ENCODE data around the gene WDFY2.

WDFY2 gene

DNA sequence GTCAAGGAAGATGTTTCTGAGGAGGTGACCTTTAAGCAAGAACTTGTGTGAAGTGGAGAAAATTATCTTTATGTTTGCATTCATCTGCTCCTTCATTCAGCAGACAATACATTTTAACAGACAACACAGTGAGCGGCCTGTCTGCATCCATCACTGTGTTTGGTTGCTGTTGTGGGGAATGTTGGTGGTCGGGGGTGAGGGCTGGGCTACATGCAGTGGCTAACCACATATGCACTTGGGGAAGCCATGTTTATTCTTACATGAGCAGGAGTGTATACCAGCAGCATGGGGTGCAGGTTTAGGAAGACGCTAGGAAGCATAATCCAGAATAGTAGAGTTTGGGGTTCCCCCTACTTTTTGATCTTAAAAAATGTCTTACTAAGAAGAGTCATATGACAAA, 153.3 kb downstream of the WDFY2 start:
- Histone ChIP-seq H3K9ac (ENCODE audit: low read length) (no peak overlapping the region), H3K36me3 (ENCODE audit: control insufficient read depth, low read depth, low read length) (peaks cover 15% of the 10 kb centered on the region), H3K27me3 (ENCODE audit: control insufficient read depth, insufficient read depth, low read length) (no peaks in the 10 kb centered on the region), H3K4me1 (ENCODE audit: control insufficient read depth, low read depth, low read length) (no peaks in the 10 kb centered on the region), H3K4me3 (ENCODE audit: low read length) (no peak overlapping the region), H3K27ac (ENCODE audit: low read length) (no peak overlapping the region), H3K9me3 (ENCODE audit: control insufficient read depth, low read depth, low read length) (no peaks in the 10 kb centered on the region)

DNA sequence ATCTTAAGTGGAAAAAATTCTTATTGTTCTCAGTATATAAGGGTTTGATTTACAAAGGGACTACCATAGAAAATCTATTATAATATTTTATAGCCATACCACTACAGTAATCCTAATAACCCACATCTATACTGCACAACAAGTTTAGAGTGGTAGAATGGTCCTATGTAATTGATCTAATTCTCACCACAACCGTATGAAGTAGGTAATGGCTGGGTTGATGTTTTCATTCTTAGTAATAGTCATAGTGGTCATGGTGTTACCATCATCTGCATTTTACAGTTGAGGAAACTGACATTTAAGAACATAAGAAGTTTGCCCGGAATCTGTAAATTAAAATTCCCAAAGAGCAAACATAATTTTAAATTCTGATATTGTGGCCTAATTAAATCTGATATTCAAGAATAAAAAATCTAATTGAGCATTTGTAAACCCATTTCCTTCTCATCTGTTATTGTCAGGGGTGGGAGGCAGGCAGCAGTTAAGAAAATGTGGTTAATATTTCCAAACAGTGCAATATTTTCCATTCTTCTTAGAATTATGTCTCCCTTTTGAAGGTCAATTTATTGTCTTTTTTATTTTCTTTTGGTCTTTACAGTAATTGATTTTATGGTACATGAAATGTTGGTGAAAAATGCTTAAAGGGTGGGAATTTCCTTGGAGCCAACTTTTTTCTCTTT, 154.1 kb downstream of the WDFY2 start:
- Histone ChIP-seq H3K36me3 (ENCODE audit: control insufficient read depth, low read depth, low read length) (peaks cover 15% of the 10 kb centered on the region), H3K4me1 (ENCODE audit: control insufficient read depth, low read depth, low read length) (no peaks in the 10 kb centered on the region), H3K4me3 (ENCODE audit: low read length) (no peak overlapping the region), H3K9ac (ENCODE audit: low read length) (no peak overlapping the region), H3K9me3 (ENCODE audit: control insufficient read depth, low read depth, low read length) (no peaks in the 10 kb centered on the region), H3K27ac (ENCODE audit: low read length) (no peak overlapping the region), H3K27me3 (ENCODE audit: control insufficient read depth, insufficient read depth, low read length) (no peaks in the 10 kb centered on the region)

DNA sequence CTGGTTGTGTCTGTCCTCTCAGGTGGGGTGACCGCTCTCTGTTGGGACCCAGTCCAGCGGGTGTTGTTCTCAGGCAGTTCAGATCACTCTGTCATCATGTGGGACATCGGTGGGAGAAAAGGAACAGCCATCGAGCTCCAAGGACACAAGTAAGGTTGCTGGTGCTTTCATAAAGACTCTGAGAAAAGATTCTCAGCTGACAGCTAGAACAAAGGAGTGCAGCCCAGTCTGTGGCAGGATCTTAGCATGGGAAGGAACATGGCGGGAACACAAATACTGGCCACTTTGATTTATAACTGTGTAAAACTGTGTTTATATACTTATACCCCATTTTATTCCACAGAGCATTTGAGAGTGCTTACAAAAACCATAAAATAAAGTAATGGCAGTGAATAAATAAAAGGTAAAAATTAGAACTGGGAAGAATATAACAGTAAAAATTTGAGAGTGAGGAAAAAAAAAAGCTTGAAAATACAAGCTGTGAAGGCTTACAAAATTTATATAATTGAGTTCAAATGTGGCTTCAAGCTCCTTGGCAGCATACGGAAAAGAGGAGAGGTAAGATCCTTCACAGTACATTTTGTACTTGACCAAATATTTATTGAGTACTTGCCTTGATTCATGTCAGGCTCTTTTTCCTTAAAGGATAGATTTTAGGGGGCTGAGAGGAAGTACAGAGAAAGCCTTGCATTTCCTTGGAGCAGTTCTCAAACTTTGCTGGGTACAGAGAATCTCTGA, 154.9 kb downstream of the WDFY2 start:
- no peak overlapping the region for H3K9ac ChIP-seq (ENCODE audit: low read length)
- H3K27ac ChIP-seq (ENCODE audit: low read length), result no peak overlapping the region
- no peaks in the 10 kb centered on the region for H3K9me3 ChIP-seq (ENCODE audit: control insufficient read depth, low read depth, low read length)
- H3K36me3 ChIP-seq (ENCODE audit: control insufficient read depth, low read depth, low read length), result peaks cover 15% of the 10 kb centered on the region
- no peaks in the 10 kb centered on the region for H3K4me1 ChIP-seq (ENCODE audit: control insufficient read depth, low read depth, low read length)
- no peak overlapping the region for H3K4me3 ChIP-seq (ENCODE audit: low read length)
- no peaks in the 10 kb centered on the region for H3K27me3 ChIP-seq (ENCODE audit: control insufficient read depth, insufficient read depth, low read length)

DNA sequence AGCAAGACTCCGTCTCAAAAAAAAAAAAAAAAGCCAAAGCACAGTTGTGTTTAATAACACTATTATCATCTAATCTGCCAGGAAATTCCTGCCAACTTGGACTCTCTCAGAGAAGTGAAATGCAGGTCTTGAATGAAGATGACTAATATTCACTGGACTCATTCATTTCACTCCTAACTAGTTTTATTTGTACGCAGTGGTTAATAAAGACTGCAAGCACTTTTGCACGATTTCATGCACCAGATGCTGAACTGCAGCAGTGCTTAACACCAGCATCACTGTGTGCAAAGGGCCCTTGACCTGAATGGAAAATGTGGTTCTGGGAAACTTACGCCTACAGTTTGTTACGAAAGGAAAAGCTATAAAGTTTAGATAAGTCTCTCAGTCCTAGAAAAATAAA, 156.4 kb downstream of the WDFY2 start:
- H3K4me1 ChIP-seq (ENCODE audit: control insufficient read depth, low read depth, low read length), result no peaks in the 10 kb centered on the region
- no peak overlapping the region for H3K4me3 ChIP-seq (ENCODE audit: low read length)
- no peaks in the 10 kb centered on the region for H3K9me3 ChIP-seq (ENCODE audit: control insufficient read depth, low read depth, low read length)
- H3K36me3 ChIP-seq (ENCODE audit: control insufficient read depth, low read depth, low read length), result peaks cover 15% of the 10 kb centered on the region
- H3K9ac ChIP-seq (ENCODE audit: low read length), result no peak overlapping the region
- H3K27me3 ChIP-seq (ENCODE audit: control insufficient read depth, insufficient read depth, low read length), result no peaks in the 10 kb centered on the region
- no peak overlapping the region for H3K27ac ChIP-seq (ENCODE audit: low read length)

DNA sequence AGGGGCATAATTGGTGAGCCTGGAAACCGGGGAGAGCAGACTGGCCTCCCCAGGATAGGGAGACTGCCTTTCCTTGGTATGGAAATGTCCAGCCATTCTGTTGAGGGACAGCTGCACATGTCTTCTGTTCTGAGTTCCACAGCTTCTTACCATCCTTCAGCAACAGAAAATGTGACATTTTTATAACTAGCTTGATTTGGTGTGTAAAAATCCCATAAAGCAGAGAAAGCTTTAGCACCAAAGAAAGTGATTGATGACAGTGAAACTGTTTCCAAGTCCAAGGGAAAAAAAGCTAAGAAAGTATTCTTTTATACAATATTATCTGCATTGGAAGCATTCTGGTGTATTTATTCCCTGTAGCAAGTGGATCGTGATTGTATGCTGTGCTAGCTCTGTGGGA, 157.8 kb downstream of the WDFY2 start:
- Histone ChIP-seq H3K9me3 (ENCODE audit: control insufficient read depth, low read depth, low read length) (no peaks in the 10 kb centered on the region), H3K4me3 (ENCODE audit: low read length) (no peak overlapping the region), H3K36me3 (ENCODE audit: control insufficient read depth, low read depth, low read length) (peaks cover 15% of the 10 kb centered on the region), H3K4me1 (ENCODE audit: control insufficient read depth, low read depth, low read length) (no peaks in the 10 kb centered on the region), H3K27me3 (ENCODE audit: control insufficient read depth, insufficient read depth, low read length) (no peaks in the 10 kb centered on the region), H3K27ac (ENCODE audit: low read length) (no peak overlapping the region), H3K9ac (ENCODE audit: low read length) (no peak overlapping the region)

DNA sequence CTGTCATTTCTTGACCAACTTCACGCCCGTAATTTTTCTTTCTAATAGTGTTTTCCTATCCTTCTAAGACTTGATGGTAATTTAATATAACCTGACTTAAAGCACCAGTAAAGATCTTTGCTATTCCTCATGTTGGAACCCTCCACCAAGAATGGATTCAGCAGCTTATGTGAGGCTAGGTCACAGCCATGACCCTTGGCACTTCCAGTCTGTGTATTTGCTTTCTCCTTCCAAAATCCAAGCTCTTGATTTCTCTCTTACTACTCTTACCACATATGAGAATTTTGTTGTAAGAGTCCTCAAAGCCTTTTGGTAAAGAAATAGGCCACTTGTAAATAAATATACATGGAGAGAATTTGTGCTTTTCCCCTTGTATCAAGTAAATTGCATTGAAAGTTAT, 158.3 kb downstream of the WDFY2 start:
- Histone ChIP-seq H3K36me3 (ENCODE audit: control insufficient read depth, low read depth, low read length) (peaks cover 15% of the 10 kb centered on the region), H3K4me3 (ENCODE audit: low read length) (no peak overlapping the region), H3K27ac (ENCODE audit: low read length) (no peak overlapping the region), H3K4me1 (ENCODE audit: control insufficient read depth, low read depth, low read length) (no peaks in the 10 kb centered on the region), H3K27me3 (ENCODE audit: control insufficient read depth, insufficient read depth, low read length) (no peaks in the 10 kb centered on the region), H3K9ac (ENCODE audit: low read length) (no peak overlapping the region), H3K9me3 (ENCODE audit: control insufficient read depth, low read depth, low read length) (no peaks in the 10 kb centered on the region)

DNA sequence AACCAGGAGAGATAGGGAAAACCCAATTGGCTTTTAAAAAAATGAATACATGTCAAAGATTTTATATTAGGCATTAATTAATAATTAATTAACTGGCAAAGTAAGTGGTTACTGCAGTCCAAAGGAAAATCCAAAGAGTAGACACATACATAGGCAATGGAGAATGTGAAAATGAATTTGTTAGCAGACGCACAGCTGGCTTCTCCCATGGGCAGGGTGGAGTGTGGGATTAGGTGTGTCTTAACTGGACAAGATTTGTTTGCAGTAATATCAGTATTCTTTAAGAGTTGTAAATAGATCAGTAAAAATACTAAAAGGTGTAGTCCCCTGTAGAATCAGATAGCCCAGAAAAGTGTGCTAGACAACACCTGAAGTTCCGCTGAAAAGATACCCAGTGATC, 161.0 kb downstream of the WDFY2 start:
- Histone ChIP-seq H3K36me3 (ENCODE audit: control insufficient read depth, low read depth, low read length) (peaks cover 5% of the 10 kb centered on the region), H3K4me1 (ENCODE audit: control insufficient read depth, low read depth, low read length) (no peaks in the 10 kb centered on the region), H3K27ac (ENCODE audit: low read length) (no peak overlapping the region), H3K27me3 (ENCODE audit: control insufficient read depth, insufficient read depth, low read length) (no peaks in the 10 kb centered on the region), H3K9me3 (ENCODE audit: control insufficient read depth, low read depth, low read length) (no peaks in the 10 kb centered on the region), H3K4me3 (ENCODE audit: low read length) (no peak overlapping the region), H3K9ac (ENCODE audit: low read length) (no peak overlapping the region)

DNA sequence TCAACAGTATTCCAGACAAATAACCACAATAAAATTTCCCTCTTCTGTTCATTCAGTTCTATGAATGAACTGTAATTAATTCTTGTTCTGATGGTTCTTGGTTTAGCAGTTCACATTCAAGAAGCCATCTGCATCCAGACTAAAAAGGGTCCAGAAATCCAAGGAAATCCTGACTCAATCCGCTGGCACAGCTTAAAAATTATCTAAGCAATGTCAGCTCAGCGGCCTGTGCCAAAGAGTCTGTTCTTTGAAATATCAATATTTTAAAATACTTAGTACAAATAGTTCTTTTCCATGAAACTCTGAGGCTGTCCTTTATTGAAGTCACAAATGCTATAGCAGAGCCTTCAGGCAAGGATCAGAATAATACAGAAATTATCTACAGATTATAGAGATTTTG, 162.5 kb downstream of the WDFY2 start:
- H3K4me1 ChIP-seq (ENCODE audit: control insufficient read depth, low read depth, low read length), result no peaks in the 10 kb centered on the region
- H3K4me3 ChIP-seq (ENCODE audit: low read length), result no peak overlapping the region
- H3K9ac ChIP-seq (ENCODE audit: low read length), result no peak overlapping the region
- H3K27ac ChIP-seq (ENCODE audit: low read length), result no peak overlapping the region
- no peaks in the 10 kb centered on the region for H3K9me3 ChIP-seq (ENCODE audit: control insufficient read depth, low read depth, low read length)
- no peaks in the 10 kb centered on the region for H3K27me3 ChIP-seq (ENCODE audit: control insufficient read depth, insufficient read depth, low read length)
- peaks cover 4% of the 10 kb centered on the region for H3K36me3 ChIP-seq (ENCODE audit: control insufficient read depth, low read depth, low read length)

DNA sequence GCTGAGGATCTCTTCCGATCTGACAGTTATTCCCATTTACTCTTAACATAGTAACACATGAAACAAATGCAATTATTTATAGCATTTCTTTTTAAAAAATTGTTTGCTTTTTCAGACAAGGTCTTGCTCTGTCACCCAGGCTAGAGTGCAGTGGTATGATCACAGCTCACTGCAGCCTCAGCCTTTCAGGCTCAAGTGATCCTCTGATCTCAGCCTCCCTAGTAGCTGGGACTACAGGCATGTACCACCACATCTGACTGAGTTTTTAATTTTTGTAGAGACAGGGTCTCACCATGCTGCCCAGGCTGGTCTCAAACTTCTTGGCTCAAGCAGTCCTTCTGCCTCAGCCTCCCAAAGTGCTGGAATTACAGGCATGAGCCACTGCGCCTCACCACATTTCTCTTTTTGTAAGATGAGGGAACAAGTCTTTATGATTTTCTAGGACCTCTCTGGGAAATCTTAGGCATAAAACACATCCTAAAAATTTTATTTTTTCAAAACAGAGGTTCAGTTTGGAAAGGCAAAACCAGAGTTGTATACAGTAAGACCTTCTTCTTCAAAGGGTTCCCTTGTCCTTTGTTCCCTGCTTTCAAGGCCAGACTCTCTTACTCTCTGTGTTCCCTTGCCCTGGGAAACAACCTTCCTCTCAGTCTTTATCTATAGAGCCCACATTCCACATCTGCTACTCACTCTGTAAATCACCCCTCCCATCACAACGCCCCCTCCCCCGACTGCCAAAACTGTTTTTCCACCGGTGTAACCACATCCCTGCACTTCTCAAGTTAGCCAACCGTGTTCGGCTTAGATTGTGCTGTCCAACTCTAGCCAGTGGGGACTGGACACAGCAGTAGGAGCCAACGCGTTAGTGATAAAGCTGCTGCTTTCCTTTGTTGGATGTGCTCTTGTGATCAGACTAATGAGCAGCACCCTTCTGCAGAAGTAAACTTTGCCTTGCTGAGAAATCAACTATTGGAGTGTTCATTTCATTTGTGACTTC, 163.5 kb downstream of the WDFY2 start:
- H3K4me3 ChIP-seq (ENCODE audit: low read length), result no peak overlapping the region
- peaks cover 8% of the 10 kb centered on the region for H3K36me3 ChIP-seq (ENCODE audit: control insufficient read depth, low read depth, low read length)
- H3K9me3 ChIP-seq (ENCODE audit: control insufficient read depth, low read depth, low read length), result no peaks in the 10 kb centered on the region
- H3K27ac ChIP-seq (ENCODE audit: low read length), result no peak overlapping the region
- H3K4me1 ChIP-seq (ENCODE audit: control insufficient read depth, low read depth, low read length), result no peaks in the 10 kb centered on the region
- no peak overlapping the region for H3K9ac ChIP-seq (ENCODE audit: low read length)
- no peaks in the 10 kb centered on the region for H3K27me3 ChIP-seq (ENCODE audit: control insufficient read depth, insufficient read depth, low read length)

DNA sequence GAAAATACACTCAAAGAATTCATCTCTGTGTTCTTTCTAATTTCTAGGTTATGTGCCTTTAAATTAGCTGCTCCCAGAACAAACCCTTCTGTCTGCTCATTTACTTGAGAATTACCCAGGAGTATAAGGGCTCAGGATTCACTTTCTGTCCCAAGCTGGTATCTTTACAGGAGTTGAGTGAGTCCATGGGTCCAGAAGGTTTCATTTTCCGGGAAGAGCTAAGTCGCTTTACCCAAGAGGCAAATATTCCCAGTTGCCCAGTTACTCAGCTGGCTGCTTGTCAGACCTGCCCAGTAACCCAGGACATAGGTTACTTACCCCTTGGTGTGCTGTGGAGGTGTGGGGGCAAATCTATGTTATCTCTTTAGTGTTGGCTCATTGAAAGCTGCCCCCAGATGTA, 172.4 kb downstream of the WDFY2 start:
- Histone ChIP-seq H3K4me1 (ENCODE audit: control insufficient read depth, low read depth, low read length) (no peaks in the 10 kb centered on the region), H3K4me3 (ENCODE audit: low read length) (no peak overlapping the region), H3K36me3 (ENCODE audit: control insufficient read depth, low read depth, low read length) (peaks cover 52% of the 10 kb centered on the region), H3K27ac (ENCODE audit: low read length) (no peak overlapping the region), H3K9ac (ENCODE audit: low read length) (no peak overlapping the region), H3K9me3 (ENCODE audit: control insufficient read depth, low read depth, low read length) (no peaks in the 10 kb centered on the region), H3K27me3 (ENCODE audit: control insufficient read depth, insufficient read depth, low read length) (no peaks in the 10 kb centered on the region)

DNA sequence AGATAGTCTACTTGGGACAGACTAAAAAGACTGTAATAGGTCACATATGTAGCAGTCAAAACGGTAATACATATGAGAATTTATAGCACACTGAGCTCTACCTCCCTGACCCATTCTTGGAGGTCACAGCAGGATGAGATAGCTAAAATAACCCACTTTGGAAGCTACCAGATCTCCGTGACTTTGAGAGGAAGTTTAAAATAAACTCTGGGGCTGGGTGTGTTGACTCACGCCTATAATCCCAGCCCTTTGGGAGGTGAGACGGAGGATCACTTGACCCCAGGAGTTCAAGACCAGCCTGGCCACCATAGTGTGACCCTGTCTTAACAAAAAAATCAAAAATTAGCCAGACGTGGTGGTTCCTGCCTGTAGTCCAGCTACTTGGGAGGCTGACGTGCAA, 174.4 kb downstream of the WDFY2 start:
- Histone ChIP-seq H3K4me1 (ENCODE audit: control insufficient read depth, low read depth, low read length) (no peaks in the 10 kb centered on the region), H3K27ac (ENCODE audit: low read length) (no peak overlapping the region), H3K4me3 (ENCODE audit: low read length) (no peak overlapping the region), H3K9ac (ENCODE audit: low read length) (no peak overlapping the region), H3K36me3 (ENCODE audit: control insufficient read depth, low read depth, low read length) (peaks cover 52% of the 10 kb centered on the region), H3K27me3 (ENCODE audit: control insufficient read depth, insufficient read depth, low read length) (no peaks in the 10 kb centered on the region), H3K9me3 (ENCODE audit: control insufficient read depth, low read depth, low read length) (no peaks in the 10 kb centered on the region)

Measured in iPS-18a (cell line).